GM19351 (cell line): Measurements from ENCODE around the gene DYNC1LI1.

Source experiments
- ATAC-seq: cut with Tn5 transposase; IDR thresholded peaks from one replicate; pipeline ENCODE4 v1.9.1; 2021; ENCODE audit warnings: mild to moderate bottlenecking, moderate library complexity; ENCODE audit not compliant: unreplicated experiment

Gene DYNC1LI1

GRCh38 chr3:32570421-32571191, at the start of gene DYNC1LI1:
DYNC1LI1 (minus strand) TSS chr3:32570858; CDS start chr3:32570770, 88 bp downstream.
- peak; percentile 80 for ATAC-seq

GRCh38 chr3:32619395-32619794, 48.7 kb upstream of the DYNC1LI1 start:
- ATAC-seq, result no peak

- no peak for ATAC-seq
Observed at GRCh38 chr3:32616267-32616962, 45.8 kb upstream of the DYNC1LI1 start.

- no peak for ATAC-seq
Observed at GRCh38 chr3:32614956-32615355, 44.3 kb upstream of the DYNC1LI1 start.

- no peak for ATAC-seq
Observed at GRCh38 chr3:32613183-32613582, 42.5 kb upstream of the DYNC1LI1 start.

- no peak for ATAC-seq
Observed at GRCh38 chr3:32612547-32612946, 41.9 kb upstream of the DYNC1LI1 start.

GRCh38 chr3:32607522-32607921, 36.9 kb upstream of the DYNC1LI1 start:
- ATAC-seq, result no peak

- no peak for ATAC-seq
Observed at GRCh38 chr3:32606960-32607359, 36.3 kb upstream of the DYNC1LI1 start.

- no peak for ATAC-seq
Observed at GRCh38 chr3:32606277-32606676, 35.6 kb upstream of the DYNC1LI1 start.

- ATAC-seq, result no peak
Observed at GRCh38 chr3:32603064-32603463, 32.4 kb upstream of the DYNC1LI1 start.

GRCh38 chr3:32602206-32602605, 31.5 kb upstream of the DYNC1LI1 start:
- no peak for ATAC-seq

GRCh38 chr3:32601722-32602121, 31.1 kb upstream of the DYNC1LI1 start:
- ATAC-seq, result no peak

- no peak for ATAC-seq
Observed at GRCh38 chr3:32597656-32598055, 27.0 kb upstream of the DYNC1LI1 start.

GRCh38 chr3:32596909-32597369, 26.3 kb upstream of the DYNC1LI1 start:
- ATAC-seq, result no peak

- no peak for ATAC-seq
Observed at GRCh38 chr3:32596282-32596908, 25.7 kb upstream of the DYNC1LI1 start.

- no peak for ATAC-seq
Observed at GRCh38 chr3:32595323-32595722, 24.7 kb upstream of the DYNC1LI1 start.

GRCh38 chr3:32593903-32594525, 23.4 kb upstream of the DYNC1LI1 start:
- ATAC-seq, result no peak

- ATAC-seq, result no peak
Observed at GRCh38 chr3:32592696-32593353, 22.2 kb upstream of the DYNC1LI1 start.

- no peak for ATAC-seq
Observed at GRCh38 chr3:32592011-32592410, 21.4 kb upstream of the DYNC1LI1 start.

- no peak for ATAC-seq
Observed at GRCh38 chr3:32591186-32591585, 20.5 kb upstream of the DYNC1LI1 start.

GRCh38 chr3:32586356-32586755, 15.7 kb upstream of the DYNC1LI1 start:
- ATAC-seq, result no peak
